DMS153 treated with DMSO at 0.1 percent for 48 hours (cell line): ENCODE results near the gene IGSF9.

Experiments used
- DNase-seq: peaks from one replicate; lab custom pipeline; 2025; ENCODE audit not compliant: unreplicated experiment; lab: John Stamatoyannopoulos, UW

Gene IGSF9

DNA sequence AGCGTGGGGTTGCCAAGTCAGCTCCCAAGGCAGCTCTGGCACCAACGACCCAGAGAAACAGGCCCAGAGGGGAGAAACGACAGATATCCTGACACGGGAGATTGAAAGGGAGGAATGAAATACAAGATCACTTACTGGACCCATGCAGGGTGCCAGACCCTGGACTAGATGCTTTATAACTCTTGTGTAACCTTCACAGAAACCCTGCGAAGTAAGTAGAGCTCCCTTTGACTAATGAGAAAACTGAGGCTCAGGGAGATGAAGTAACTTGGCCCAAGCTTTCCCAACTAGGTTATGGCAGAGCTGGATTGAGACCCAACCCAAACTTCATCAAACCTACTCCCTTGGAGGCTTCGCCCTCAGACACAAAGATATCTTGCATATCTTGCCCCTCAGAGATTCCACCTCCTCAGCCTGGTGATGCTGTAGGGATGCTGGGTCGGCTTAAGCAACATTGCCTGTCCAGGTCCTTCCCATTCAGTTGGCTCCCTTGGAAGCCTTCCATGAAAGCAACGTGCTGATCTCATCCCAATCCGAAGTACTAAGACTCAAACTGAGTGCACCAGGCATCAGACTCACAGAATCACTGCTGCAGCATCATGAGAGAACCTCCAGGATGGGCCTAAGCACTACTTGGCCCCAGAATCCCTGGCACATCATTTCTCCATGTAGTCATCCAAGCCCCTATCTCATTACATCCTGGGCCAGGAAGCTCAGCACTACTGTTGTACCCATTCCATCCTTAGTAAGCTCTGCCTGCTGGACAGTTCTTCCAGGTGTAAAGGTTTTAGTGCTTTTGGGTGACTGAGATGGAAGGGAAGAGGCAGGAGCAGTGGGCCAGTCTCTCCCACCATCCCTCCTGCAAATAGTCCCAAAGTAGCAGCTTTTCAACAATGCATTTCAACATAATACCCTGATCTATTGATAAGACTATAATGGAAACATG, 1.1 kb upstream of the IGSF9 start:
- DNase-seq, result no peak

DNA sequence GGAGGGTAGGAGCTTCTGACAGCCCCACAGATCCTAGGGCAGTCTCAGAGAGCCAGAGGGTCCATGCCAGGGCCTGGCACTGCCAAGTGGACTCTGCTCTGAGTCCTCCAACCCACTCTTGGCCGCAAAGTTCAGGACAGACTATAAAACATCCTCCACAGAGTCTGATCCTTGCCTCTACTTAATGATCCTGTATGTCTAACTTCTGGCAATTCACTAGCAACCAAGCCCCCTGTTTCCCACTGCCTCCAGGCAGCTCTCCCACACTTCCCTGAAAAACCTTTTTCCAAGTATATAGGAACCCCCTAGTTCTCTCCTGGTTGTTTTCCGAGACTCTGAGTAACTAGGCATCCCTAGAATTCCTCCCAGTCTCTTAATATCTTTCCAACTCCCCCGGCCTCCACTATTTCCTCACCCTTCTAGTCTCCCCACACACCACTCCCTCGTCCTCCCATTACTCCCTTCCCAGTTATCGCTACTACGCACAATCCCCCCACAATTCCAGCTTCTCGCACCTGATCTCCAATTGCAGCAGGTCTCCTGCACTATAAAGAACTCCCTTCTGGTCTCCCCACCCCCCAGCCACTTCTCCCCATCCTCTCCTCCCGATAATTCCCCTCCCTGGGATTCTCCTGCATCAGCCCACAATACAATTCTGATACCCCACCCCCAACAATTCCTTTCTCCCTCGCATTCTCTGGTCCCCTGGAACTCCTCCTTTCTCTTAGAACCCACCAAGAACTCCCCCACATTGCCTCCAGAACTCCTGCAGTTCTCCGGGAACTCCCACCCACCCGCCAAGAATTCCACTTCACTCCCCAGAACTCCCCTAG, 574 bp downstream of the IGSF9 start:
- no peak for DNase-seq

DNA sequence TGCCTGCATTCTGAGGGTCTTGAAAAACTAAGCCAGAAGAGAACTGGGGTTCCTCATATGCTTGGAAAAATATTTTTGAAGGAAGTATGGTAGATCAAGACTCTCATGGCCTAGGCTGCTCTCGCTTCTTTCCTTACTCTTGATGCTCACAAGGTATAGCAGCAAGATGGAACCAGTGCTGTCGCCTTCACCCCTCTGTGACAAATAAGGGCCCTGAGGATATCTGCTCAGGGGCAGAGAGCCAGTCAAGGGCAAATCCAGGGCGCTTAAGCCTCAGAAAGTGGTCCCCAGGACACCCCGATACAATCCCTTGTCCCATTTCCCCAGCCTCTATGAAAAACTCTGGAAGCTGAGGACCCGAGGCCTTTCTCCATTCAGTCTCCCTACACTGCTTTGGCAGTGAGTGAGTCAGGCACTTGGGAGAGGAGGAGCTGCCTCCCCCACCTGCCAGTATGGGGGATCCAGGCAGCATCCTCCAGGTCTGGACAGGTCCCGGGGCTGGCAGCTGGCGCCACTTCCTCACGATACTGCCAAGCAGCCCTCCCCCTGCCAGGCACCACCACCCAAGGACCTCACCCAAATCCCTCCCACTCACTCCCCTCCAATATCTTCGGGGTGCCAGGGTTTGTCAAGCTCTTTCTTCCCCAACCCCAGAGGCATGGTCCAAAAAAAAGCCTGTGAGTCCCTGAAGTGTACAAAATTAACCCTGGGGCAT, 1.3 kb downstream of the IGSF9 start:
- DNase-seq, result peak; percentile 8

- no peak for DNase-seq
Observed at GRCh38 chr1:159943278-159943640, 2.2 kb downstream of the IGSF9 start.

DNA sequence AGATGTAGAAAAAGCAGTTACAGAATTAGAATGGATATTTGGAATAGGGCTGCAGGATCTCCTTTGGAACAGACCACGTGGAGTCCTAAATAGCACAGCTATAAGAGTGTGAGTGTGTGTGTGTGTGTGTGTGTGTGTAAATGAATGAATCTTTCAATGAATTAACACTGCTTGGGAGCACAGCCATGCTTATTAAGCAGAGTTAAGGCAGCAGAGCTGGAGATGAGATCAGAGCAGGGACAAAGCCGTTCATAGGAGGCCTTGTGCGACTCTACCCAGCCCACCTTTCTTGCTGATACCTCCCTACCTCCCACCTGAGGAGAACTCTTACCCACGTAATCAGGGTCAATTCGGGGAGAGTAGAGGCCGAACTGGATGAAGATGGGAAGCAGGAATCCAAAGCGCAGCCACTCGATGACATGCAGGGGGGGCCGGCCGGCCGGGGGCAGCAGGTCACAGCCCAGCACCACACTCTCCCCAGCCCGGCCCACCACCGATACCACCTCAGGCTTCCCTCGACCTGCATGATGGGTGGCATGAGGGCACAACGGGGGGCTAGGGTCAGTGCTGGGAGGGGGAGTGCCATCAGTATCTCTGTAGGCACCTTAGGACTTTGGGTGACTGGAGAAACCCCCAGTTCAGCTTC, 2.7 kb downstream of the IGSF9 start:
- DNase-seq, result no peak

DNA sequence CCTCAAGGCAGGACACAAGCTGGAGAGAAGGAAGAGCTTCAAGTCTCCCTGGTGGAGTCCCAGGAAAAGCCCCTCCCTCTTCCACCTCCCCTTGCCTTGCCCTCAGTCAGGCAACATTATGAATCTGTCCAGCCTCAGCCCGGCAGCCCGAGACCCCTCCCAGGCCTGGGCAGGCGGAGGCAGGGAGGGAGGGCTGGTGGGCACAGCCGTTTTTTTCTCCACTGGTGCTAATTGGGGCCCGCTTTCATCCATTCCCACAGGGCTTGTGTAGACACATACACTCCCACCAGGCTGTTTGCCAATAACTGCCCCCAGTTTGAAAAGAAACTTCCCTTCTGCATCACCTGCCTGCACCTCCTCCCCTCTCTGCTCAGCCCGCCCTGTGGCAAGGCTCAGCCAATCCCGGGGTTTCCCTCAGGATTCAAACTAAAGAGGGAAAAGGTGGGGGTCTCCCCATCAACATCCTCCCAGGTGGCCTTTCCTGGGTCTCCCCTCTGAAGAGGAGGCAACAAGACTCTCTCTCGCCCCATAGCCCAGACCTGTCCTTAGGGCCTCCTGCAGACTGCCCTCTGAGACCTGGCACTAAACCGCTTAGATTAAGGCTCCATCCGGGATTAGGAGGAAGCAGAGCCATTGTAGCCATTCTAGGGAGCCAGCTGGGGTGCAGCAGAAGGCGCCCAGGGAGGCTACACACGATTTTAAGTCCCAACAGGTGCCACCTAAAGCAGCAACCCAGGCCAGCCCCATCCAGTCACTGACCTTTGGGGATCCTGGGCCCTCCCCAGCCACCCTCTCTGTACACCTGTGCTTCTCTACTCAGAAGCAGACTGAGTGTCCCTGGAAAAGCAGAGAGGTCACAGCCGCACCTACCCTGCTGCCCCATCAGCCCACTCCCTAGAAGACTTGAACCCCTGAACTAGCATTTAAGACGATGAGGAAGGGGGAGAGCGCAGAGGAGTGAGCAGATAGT, 3.5 kb downstream of the IGSF9 start:
- DNase-seq, result no peak

DNA sequence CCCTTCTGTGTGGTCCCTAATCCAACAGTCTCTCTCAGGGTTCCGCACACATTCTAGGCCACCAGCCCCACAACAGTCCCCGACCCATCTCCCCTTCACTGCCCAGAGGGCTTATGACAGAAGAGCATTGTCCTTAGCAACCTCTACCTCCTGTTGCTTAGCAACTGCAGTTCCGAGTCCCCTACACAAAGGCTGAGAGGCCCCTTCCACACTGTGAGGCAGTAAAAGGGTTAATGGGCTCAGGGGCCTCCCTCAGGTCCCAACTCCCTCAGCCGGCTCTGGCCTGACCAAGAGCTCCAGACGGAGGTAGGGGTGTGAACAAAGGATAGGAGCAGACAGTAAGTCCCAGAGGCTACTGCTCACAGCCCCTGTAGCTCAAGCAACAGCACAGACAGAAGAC, 4.3 kb downstream of the IGSF9 start:
- DNase-seq, result no peak

GRCh38 chr1:159940006-159940620, 5.3 kb downstream of the IGSF9 start:
- DNase-seq, result no peak

GRCh38 chr1:159939678-159940002, 5.8 kb downstream of the IGSF9 start:
- no peak for DNase-seq

DNA sequence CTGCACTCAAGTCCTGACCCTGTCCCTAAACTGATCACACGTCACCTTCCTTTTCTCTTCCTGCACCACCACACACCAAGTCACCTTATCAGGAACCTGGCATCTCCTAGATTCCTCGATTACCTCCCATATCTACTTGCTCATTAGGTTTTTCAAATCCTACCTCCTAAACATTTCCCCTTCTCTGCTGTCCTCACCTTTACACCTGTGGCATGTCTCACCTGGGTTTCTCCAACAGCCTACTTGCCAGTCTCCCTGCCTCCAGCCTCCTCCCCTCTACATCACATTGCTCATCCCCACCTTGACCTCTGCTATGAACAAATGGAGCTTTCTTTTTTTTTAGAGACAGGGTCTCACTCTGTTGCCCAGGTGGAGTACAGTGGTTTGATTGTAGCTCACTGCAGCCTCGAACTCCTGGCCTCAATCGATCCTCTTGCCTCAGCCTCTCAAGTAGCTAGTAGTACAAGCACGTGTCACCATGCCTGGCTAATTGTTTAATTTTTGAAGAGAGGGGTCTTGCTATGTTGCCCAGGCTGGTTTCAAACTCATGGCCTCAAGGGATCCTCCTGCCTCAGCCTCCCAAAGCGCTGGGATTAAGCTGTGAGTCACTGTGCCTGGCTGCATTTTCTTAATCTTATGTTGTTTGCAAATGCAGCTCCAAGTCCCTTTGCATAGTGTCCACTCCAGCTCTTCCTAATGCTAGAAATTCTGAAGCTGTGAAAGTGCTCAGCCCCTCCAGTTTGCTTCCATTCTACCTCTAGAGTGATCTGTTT, 6.3 kb downstream of the IGSF9 start:
- no peak for DNase-seq

GRCh38 chr1:159938211-159938852, 7.1 kb downstream of the IGSF9 start:
- no peak for DNase-seq

DNA sequence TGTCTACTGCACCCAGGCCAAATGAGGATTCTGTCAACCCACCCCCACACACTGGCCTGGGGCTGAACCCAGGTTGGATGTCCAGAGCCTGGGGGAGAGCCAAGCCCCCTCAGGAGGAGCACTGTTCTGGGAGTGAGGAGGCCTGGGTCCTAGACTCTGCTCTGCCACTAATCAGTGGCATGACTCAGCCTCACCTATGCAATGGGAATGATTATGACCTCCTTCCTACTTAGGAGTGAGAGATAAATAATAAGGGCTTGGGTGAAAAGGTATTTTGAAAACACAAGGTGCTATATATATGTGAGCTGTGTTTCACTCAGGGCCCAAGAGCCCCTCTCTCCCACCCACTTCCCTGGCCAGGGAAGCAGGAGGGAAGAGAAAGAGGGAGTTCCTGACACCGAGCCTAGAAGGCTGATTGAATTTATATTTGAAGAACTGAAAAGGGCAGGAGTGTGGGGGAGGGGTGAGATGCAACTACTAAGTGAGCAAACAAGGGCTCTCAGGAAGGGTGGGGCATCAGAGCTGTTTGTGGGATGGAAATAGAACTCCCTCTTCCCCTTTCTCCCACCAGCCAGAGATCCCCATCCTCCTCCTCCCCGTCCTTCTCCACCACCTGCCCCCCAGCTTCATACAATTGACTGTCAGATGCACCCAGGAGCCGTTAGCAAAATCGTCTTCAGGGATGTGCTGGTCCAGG, 8.2 kb downstream of the IGSF9 start:
- DNase-seq, result peak; percentile 33

DNA sequence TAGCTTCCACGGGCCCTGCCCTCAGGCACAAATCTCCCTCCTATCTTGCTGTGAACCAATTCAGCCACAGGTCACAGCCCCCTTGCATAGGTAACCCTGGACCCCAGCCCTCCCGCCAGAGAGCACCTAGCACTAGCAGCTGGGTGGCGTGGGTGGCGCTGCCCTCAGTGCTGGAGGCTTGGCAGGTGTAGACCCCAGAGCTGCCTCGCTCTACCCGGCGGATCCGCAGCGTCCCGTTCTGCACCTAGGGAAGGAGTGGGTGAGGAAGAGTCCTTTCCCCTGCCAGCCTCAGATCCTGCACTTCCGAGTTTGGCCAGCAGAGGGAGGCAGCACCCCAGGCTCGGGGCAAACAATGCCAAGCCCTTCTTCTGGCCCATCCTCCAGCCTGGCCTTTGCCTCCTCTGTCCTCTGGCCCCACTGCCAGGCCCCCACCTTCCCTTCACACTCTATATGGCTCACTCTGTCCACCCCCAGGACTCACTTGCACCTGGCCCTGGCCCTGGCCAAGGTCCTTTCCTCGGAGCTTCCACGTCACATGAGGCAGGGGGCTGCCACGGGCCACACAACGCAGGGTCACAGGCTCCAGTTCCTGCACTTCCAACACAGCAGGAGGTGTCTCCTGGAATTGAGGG, 9.0 kb downstream of the IGSF9 start:
- peak; percentile 7 for DNase-seq

DNA sequence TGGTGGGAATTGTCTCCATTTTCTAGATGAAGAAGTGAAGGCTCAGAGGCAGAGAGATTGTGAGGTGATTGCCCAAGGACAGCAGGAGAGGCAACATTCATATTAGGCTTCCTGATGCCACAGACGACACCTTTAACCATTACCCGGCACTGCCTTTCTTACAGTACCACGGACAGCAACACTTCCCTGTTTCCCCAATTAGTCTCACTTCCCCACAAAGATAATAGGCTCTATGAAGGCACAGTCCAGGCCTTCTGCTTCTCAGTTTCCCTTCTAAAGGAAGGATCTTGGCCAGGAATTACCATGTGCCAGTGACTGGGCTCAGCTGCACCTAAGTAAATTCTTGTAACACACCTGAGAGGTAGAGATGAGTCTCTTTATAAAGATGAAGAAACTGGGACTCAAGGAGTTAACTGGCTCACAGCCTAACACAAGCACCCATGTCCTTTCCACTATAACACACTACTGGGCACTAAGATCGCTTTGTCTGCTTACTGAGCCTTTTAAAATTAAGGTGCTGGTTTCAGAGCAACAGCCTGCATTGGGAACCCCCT, 9.6 kb downstream of the IGSF9 start:
- no peak for DNase-seq

- no peak for DNase-seq
Observed at GRCh38 chr1:159935305-159935704, 10.1 kb downstream of the IGSF9 start.

DNA sequence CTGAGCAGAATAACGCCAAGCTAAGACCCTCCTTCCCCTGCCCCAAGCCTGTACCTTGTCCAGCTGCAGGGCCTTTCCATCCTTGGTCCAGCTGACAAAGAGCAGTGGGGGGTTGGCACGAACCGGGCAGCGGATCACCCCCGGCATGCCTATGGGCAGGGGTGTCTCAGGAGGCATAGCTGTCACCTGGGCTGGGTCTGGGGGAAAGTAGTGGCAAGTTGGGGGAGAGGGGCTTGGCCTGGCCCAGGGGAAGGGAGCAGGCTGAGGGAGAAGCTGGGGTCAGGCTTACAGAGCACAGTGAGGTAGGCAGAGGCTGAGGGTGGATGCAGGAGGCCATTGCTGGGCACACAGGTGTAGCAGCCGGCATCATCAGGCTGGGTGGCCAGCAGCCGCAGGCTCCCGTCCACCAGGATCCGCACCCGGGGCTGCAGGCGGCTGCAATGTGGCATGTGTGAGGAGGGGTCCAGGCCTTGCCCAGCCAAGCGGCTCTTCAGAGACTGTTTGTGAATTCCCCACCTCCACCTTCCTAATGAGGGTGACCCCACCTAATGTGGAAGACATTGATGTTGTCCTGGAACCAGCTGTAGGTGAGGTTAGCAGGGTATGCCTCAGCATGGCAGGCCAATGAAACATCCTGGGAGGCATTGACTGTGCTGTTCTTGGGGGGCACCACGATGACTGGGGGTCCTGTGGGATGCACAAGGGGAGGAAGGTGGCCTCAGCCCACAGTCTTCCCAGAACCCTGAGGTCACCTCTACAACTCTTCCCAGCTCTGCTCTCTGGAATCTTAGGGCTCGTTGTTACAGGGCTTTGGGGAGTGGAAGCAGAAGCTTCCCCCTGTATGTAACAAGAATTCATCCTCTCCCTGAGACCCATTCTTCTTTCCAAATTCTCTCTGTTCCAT, 11.0 kb downstream of the IGSF9 start:
- DNase-seq, result no peak
